Hepatocyte (in vitro differentiated cells): ENCODE results near the gene MON2. TPM values are rescaled to one million over a fixed set of nuclear protein-coding genes. Genes with fewer than 3 reads are reported as not detected.

Experiments used
- DNase-seq: peaks from one replicate; pipeline ENCODE4 v3.0.0-alpha.2; 2016; ENCODE audit warnings: low spot score
- H2AFZ ChIP-seq: fragments of 200-600 bp; sonication (generic); 2 replicates; pipeline ENCODE4 v1.6.0; 2016; ENCODE audit warnings: antibody characterized with exemption, mild to moderate bottlenecking
- H3K27ac ChIP-seq: fragments of 200-600 bp; sonication (generic); 2 replicates; pipeline ENCODE4 v1.5.1; 2016; ENCODE audit warnings: mild to moderate bottlenecking
- H3K27me3 ChIP-seq: fragments of 200-600 bp; sonication (generic); 2 replicates; pipeline ENCODE4 v1.6.1; 2016
- H3K36me3 ChIP-seq: fragments of 200-600 bp; sonication (generic); replicated peaks from 2 replicates; pipeline ENCODE4 v1.5.1; 2016; ENCODE audit warnings: low read depth; ENCODE audit not compliant: insufficient read depth
- H3K4me1 ChIP-seq: fragments of 200-600 bp; sonication (generic); 2 replicates; pipeline ENCODE4 v1.5.1; 2016; ENCODE audit warnings: mild to moderate bottlenecking, moderate library complexity; ENCODE audit not compliant: insufficient read depth
- H3K4me2 ChIP-seq: fragments of 200-600 bp; sonication (generic); 2 replicates; pipeline ENCODE4 v1.6.0; 2016
- H3K4me3 ChIP-seq: fragments of 200-600 bp; sonication (generic); 2 replicates; pipeline ENCODE4 v1.5.1; 2016; ENCODE audit warnings: mild to moderate bottlenecking
- H3K79me2 ChIP-seq: fragments of 200-600 bp; sonication (generic); 2 replicates; pipeline ENCODE4 v1.6.0; 2017; ENCODE audit warnings: mild to moderate bottlenecking
- H3K9me2 ChIP-seq: fragments of 200-600 bp; sonication (generic); replicated peaks from 2 replicates; pipeline ENCODE4 v1.6.0; 2017; ENCODE audit warnings: mild to moderate bottlenecking; ENCODE audit not compliant: insufficient read depth
- H3K9me3 ChIP-seq: fragments of 200-600 bp; sonication (generic); 2 replicates; pipeline ENCODE4 v1.5.1; 2016; ENCODE audit warnings: low read depth, mild to moderate bottlenecking
- H4K20me1 ChIP-seq: fragments of 200-600 bp; sonication (generic); 2 replicates; pipeline ENCODE4 v1.6.0; 2016; ENCODE audit warnings: mild to moderate bottlenecking; ENCODE audit not compliant: insufficient read depth, poor library complexity, severe bottlenecking
- CTCF ChIP-seq: fragments of 200-600 bp; sonication (generic); IDR thresholded peaks from 2 replicates; pipeline ENCODE4 v1.5.1; 2016; ENCODE audit warnings: antibody characterized with exemption, mild to moderate bottlenecking; ENCODE audit not compliant: poor library complexity
- EZH2 ChIP-seq: fragments of 200-600 bp; sonication (generic); IDR thresholded peaks from 2 replicates; pipeline ENCODE4 v1.6.1; 2016; ENCODE audit warnings: antibody characterized with exemption, mild to moderate bottlenecking, borderline replicate concordance
- EZH2phosphoT487 ChIP-seq: fragments of 200-600 bp; sonication (generic); IDR thresholded peaks from one replicate; pipeline ENCODE4 v1.6.1; 2018; ENCODE audit warnings: antibody characterized with exemption, mild to moderate bottlenecking, low read depth, moderate library complexity; ENCODE audit not compliant: unreplicated experiment, severe bottlenecking
- WGBS: methylation state at CpG from one replicate; pipeline ENCODE4 v1.1.6; 2016; ENCODE audit warnings: low lambda C conversion rate; ENCODE audit errors: missing lambda C conversion rate; 5-methylcytosine and 5-hydroxymethylcytosine counted together
- polyA plus RNA-seq: library from polyadenylated mRNA; unstranded; fragments of >200 nt; fragmentation: Nextera tagmentation; extraction: Ambion mirVana; gene quantifications from 2 replicates; pipeline ENCODE4 v1.2.1, GENCODE V29; 2016
- total RNA-seq: library from RNA; depleted of rRNA; stranded (reverse); fragments of >200 nt; gene quantifications from 2 replicates; pipeline ENCODE4 v1.2.3, GENCODE V29; 2014

Gene MON2
- total and polyA plus RNA-seq, 2 experiments from 2014 or later, result 23.7 to 60.9 TPM

GRCh38 chr12:62576503-62576902 is 109.9 kb downstream of the MON2 start:
- no peak for DNase-seq
- Histone ChIP-seq H4K20me1 (no peaks in the 10 kb centered on the region), H3K4me1 (no peaks in the 10 kb centered on the region), H3K4me2 (no peak overlapping the region), H3K36me3 (no peaks in the 10 kb centered on the region), H3K9me2 (no peaks in the 10 kb centered on the region), H3K4me3 (no peak overlapping the region), H2AFZ (no peak overlapping the region), H3K9me3 (no peaks in the 10 kb centered on the region), H3K79me2 (no peaks in the 10 kb centered on the region), H3K27me3 (no peaks in the 10 kb centered on the region), H3K27ac (no peak overlapping the region)
- no peak for TF ChIP-seq EZH2phosphoT487
- no peak for TF ChIP-seq EZH2
- no peak for TF ChIP-seq CTCF
- 93% methylated on average over 1 of the region's 1 CpG for WGBS

- Histone ChIP-seq H4K20me1 (no peaks in the 10 kb centered on the region), H3K9me2 (no peaks in the 10 kb centered on the region), H3K9me3 (no peaks in the 10 kb centered on the region), H3K4me1 (no peaks in the 10 kb centered on the region), H3K4me3 (no peak overlapping the region), H2AFZ (no peak overlapping the region), H3K79me2 (no peaks in the 10 kb centered on the region), H3K27ac (no peak overlapping the region), H3K27me3 (no peaks in the 10 kb centered on the region), H3K36me3 (no peaks in the 10 kb centered on the region), H3K4me2 (no peak overlapping the region)
- no peak for DNase-seq
- WGBS, result 94% methylated on average over 2 of the region's 2 CpGs
- no peak for TF ChIP-seq CTCF
- TF ChIP-seq EZH2, result no peak
- no peak for TF ChIP-seq EZH2phosphoT487
Measured at GRCh38 chr12:62578726-62579125, 112.1 kb downstream of the MON2 start.

GRCh38 chr12:62581288-62582064 is 114.8 kb downstream of the MON2 start:
- Histone ChIP-seq H4K20me1 (no peaks in the 10 kb centered on the region), H3K4me3 (no peak overlapping the region), H3K4me1 (no peaks in the 10 kb centered on the region), H3K4me2 (no peak overlapping the region), H3K9me2 (no peaks in the 10 kb centered on the region), H3K27ac (no peak overlapping the region), H3K9me3 (no peaks in the 10 kb centered on the region), H3K36me3 (no peaks in the 10 kb centered on the region), H3K79me2 (no peaks in the 10 kb centered on the region), H3K27me3 (no peaks in the 10 kb centered on the region), H2AFZ (no peak overlapping the region)
- peak; percentile 50 for DNase-seq
- peak; percentile 76 for TF ChIP-seq CTCF
- no peak for TF ChIP-seq EZH2
- WGBS, result 76% methylated on average over 12 of the region's 12 CpGs
